ENCODE results near the gene TBC1D24. TPM values are rescaled to one million over a fixed set of nuclear protein-coding genes. Genes with fewer than 3 reads are reported as not detected.

TBC1D24 gene
- total and polyA plus RNA-seq, 9 of the 15 experiments (the other 6 are each of a cell fraction or from before 2014, with no cell fraction given), result 1.7 to 22.6 (median 7.2) TPM

GRCh38 chr16:2511128-2511800 is 36.3 kb downstream of the TBC1D24 start (continued):
- TF ChIP-seq ARID4B (CRISPR knock-in tag; IDR thresholded peaks at IDR 0.05) (no peak), RBM14 (IDR thresholded peaks at IDR 0.05; ENCODE audit: borderline replicate concordance, insufficient read depth, low read depth, low read length) (no peak), GTF2F1 (IDR thresholded peaks at IDR 0.05; ENCODE audit: low read depth, low read length) (no peak), ARID1B (IDR thresholded peaks at IDR 0.05) (peak; percentile 26), ZNF121 (CRISPR knock-in tag; conservative IDR thresholded peaks at IDR 0.05) (no peak), FOXK2 (conservative IDR thresholded peaks at IDR 0.05 in 1 of 2, IDR thresholded peaks at IDR 0.05 in 1 of 2; ENCODE audit: low read depth in 2 of 2) (peak; percentile 39 to 50; a peak in 1 of 4 replicates), ZNF592 (IDR thresholded peaks at IDR 0.05) (no peak), ZNF316 (IDR thresholded peaks at IDR 0.05) (no peak), HNRNPH1 (optimal IDR thresholded peaks at IDR 0.05; ENCODE audit: low read depth, low read length) (no peak), CREB3 (tag; conservative IDR thresholded peaks at IDR 0.05; ENCODE audit: low read depth) (no peak), SMAD2 (IDR thresholded peaks at IDR 0.05; ENCODE audit: low read depth, low read length) (no peak), RAD21 (CRISPR knock-in tag; conservative IDR thresholded peaks at IDR 0.05 in 1 of 2, IDR thresholded peaks at IDR 0.05 in 1 of 2) (no peak), NONO (IDR thresholded peaks at IDR 0.05; ENCODE audit: low read depth in 2 of 2, low read length in 1 of 2) (no peak), RAD51 (IDR thresholded peaks at IDR 0.05; ENCODE audit: borderline replicate concordance, low read depth) (no peak), BRF2 (IDR thresholded peaks at IDR 0.05; ENCODE audit: borderline replicate concordance, insufficient read depth, insufficient read length) (no peak)
